ENCODE data around the gene REN.
A peak's percentile ranks its signal among the peaks of the same experiment; 100 is the strongest.

REN gene

GRCh38 chr1:204194080-204194479 lies 27.9 kb upstream of the REN start:
- no peak for DNase-seq
- Histone ChIP-seq H3K9me3 (no peaks in the 10 kb centered on the region), H3K36me3 (no peaks in the 10 kb centered on the region), H3K4me3 (ENCODE audit: low read depth, low read length) (no peak overlapping the region), H3K4me1 (no peaks in the 10 kb centered on the region; the same call in none of the 2 replicates), H3K27me3 (peaks cover 18% of the 10 kb centered on the region)
- no peak for TF ChIP-seq CTCF (IDR thresholded peaks at IDR 0.05; ENCODE audit: low read depth, low read length)

- no peaks in the 10 kb centered on the region for H3K36me3 ChIP-seq
- DNase-seq: no peak
- TF ChIP-seq CTCF (IDR thresholded peaks at IDR 0.05; ENCODE audit: low read depth, low read length): no peak
- peaks cover 25% of the 10 kb centered on the region for H3K27me3 ChIP-seq
- H3K9me3 ChIP-seq: no peaks in the 10 kb centered on the region
- no peaks in the 10 kb centered on the region; the same call in none of the 2 replicates for H3K4me1 ChIP-seq
- H3K4me3 ChIP-seq (ENCODE audit: low read depth, low read length): no peak overlapping the region
Observed at GRCh38 chr1:204192589-204193352, 26.6 kb upstream of the REN start.

- TF ChIP-seq CTCF (IDR thresholded peaks at IDR 0.05; ENCODE audit: low read depth, low read length): no peak
- H3K27me3 ChIP-seq: peaks cover 32% of the 10 kb centered on the region
- no peaks in the 10 kb centered on the region for H3K36me3 ChIP-seq
- no peak for DNase-seq
- H3K4me1 ChIP-seq: no peaks in the 10 kb centered on the region; the same call in none of the 2 replicates
- no peaks in the 10 kb centered on the region for H3K9me3 ChIP-seq
- H3K4me3 ChIP-seq (ENCODE audit: low read depth, low read length): no peak overlapping the region
Observed at GRCh38 chr1:204192046-204192445, 25.9 kb upstream of the REN start.

- H3K4me1 ChIP-seq: no peaks in the 10 kb centered on the region; the same call in none of the 2 replicates
- DNase-seq: no peak
- H3K27me3 ChIP-seq: peaks cover 38% of the 10 kb centered on the region
- H3K4me3 ChIP-seq (ENCODE audit: low read depth, low read length): no peak overlapping the region
- H3K36me3 ChIP-seq: no peaks in the 10 kb centered on the region
- H3K9me3 ChIP-seq: no peaks in the 10 kb centered on the region
- no peak for TF ChIP-seq CTCF (IDR thresholded peaks at IDR 0.05; ENCODE audit: low read depth, low read length)
Observed at GRCh38 chr1:204191456-204191855, 25.3 kb upstream of the REN start.

- no peaks in the 10 kb centered on the region for H3K9me3 ChIP-seq
- TF ChIP-seq CTCF (IDR thresholded peaks at IDR 0.05; ENCODE audit: low read depth, low read length): no peak
- peak overlapping the region; percentile 37 for H3K4me3 ChIP-seq (ENCODE audit: low read depth, low read length)
- H3K36me3 ChIP-seq: no peaks in the 10 kb centered on the region
- no peaks in the 10 kb centered on the region; the same call in none of the 2 replicates for H3K4me1 ChIP-seq
- peak; percentile 33 for DNase-seq
- H3K27me3 ChIP-seq: peaks cover 41% of the 10 kb centered on the region
Observed at GRCh38 chr1:204190212-204191211, 24.4 kb upstream of the REN start.

All from BE2C (cell line).